GM21528 (cell line): ENCODE results near the gene HEATR9.

Experiments used
- ATAC-seq: cut with Tn5 transposase; IDR thresholded peaks from one replicate; pipeline ENCODE4 v1.9.1; 2021; ENCODE audit warnings: mild to moderate bottlenecking, moderate library complexity; ENCODE audit not compliant: unreplicated experiment, low FRiP score

The HEATR9 gene

DNA sequence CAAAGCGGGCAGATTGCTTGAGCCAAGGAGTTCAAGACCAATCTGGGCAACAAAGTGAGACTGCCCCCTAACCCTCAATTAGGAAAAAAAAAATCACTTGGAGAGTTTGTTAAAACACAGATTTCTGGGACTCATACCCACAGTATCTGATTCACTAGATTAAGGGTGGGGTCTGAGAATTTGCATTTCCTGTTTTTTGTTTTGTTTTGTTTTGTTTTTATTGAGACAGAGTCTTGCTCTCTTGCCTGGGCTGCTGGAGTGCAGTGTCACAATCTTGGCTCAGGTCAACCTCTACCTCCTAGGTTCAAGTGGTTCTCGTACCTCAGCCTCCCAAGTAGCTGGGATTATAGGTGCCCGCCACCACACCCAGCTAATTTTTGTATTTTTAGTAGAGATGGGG lies 1.1 kb downstream of the HEATR9 start:
- ATAC-seq = no peak

DNA sequence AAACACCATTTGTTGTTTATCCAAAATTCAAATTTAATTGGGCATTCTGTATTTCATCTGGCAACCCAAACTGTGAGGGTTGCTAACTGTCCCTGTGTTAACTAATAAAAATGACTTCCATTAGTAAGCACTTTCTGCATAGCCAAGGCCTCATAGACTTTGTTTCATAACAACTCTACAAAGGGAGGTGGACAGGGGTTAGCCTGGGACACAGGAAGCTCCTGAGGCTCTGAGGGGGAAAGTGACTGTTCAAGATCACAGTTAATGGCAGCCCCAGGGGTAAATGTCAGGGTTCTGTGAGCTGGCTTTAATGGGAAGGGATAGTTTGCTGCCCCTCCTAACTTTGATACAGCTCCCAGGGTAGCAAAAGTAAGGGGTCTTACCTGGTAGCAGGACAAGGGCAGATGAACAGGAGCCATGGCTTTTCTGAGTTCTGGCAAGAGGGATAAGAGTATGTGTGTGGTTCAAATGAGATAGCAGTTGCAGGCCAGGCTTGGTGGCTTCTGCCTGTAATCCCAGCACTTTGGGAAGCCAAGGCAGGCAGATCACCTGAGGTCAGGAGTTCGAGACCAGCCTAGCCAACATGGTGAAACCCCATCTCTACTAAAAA lies 2.2 kb downstream of the HEATR9 start:
- no peak for ATAC-seq

DNA sequence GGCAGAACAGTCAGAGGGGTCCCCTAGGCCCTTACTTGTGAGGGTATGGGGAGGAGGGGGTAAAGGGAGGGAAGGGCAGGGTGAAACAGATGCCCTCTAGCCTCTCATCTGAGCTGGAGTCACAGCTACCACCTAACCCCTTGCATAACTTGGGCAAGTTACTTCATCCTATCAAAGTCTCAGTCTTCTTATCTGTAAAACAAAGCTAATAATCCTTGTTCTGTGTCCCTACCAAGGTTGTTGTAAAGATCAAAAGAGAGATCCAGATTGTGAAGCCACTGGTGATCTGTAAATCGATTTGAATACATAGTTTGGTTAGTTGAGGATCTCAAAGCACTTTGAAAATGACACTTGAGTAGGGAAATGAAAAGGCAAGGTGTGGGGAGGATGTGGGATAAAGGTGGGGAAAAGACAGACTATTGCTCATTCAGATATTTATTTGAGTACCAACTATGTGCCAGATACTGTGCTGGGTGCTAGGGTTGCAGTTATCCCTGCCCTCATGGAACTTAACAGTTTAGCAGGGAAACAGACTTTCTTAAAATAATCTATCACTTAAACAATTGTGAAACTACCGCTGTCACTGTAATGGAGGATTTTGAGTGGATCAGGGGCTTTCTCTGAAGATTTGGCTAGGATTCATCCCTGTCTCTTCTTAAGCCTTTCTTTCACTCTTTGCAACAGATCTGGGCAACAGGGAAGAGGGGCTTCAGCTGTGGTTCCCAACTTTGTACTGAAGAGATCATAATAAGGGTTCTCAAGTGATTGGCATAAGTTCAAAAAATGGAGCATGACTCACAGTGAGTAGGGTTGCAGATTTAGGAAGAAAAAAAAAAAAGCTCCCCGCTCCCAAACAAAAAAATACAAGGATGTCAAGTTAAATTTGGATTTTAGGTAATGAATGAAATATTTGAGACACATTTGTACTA lies 3.0 kb downstream of the HEATR9 start:
- ATAC-seq = no peak

DNA sequence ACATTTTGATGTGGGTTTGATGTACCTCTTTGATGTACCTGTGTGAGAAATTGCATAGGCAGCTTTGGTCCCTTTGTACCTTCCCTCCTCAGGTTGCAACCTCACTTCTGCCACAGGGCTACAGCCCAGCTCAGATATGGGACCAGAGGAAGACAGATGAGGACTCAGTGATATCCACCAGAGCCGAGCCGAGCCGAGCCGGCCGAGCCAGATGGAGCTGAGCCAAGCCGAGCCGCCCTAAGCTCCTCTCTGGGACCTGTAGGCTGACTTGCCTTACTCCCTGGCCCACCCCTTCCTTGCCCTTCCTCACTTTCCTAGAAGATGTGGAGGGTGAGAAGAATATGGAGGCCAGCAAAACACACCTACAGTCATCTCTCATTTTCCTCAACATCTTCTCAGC lies 3.8 kb downstream of the HEATR9 start:
- ATAC-seq = no peak

DNA sequence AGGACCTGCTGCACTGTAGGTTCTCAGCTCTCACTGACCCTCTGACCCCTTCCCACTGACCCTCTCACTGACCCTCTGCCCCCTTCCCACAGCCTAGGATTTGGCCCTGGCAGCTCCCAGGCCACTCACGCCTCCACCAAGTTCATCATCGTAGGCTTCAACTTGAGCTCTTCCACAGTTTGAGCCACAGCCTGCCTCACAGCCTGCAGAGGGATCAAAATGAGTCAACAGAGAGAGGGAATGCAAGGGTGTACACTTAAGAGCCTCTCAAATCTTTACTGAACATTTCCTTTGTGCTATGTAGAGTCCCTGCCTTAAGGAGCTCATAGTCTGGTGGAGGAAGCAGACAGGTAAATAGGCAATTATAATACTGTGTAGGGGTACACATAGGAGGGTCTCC lies 12.1 kb downstream of the HEATR9 start:
- no peak for ATAC-seq

DNA sequence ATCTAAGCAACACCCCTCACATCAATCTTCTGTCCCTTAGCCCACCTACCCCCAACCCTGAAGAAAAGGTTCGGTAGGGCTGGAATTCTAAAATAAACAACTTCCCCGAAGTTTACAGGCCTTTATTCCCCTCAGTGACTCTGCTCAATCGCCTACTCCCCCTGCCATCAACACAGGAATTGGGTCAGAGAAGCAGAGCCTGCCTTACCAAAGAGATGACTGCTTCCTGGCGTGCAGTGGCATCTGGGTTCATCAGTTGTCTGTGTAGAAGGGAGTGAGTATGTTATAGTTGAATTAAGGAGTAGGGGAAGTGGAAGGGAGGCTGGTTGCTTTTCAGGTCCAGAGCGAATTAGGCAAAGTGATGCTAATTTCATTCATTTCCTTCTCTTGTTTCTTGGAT lies 12.7 kb downstream of the HEATR9 start:
- no peak for ATAC-seq

DNA sequence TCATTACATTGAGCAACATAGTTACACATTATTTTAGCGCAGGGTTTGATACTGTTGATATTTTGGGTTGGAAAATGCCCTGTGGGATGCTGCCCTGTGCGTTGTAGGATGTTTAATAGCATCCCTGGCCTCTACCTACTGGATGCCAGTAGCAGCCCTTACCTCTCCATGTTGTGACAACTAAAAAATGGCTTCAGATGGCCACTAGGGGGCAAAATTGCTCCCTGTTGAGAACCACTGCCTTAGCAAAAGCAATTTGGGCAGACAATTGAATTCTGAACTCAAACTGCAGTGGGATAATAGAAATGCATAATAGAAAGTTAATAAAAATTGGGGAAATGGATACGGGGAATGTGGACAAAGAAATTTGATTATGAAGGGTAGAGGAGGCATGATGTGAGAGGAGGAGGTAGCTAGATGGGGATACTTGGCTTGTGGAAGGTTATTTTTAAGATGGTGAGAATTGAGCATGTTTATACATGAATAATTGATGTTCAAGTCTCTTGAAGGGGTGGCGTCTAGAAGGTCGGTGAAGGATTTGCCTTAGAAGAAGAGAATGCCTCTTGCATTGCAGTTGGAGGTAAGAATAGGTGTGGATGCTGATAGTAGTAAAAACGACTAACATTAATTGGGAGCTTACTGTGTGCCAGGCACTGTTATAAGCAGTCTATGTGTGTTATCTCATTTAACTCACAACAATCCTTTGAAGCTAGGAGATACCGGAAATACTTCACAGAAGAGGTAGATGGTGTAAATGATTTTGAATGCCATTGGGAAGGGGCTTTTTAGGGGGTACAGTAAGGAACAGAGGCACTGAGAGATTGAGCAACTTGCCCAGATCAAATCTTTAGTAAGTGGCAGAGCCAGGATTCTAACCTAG lies 19.0 kb downstream of the HEATR9 start:
- no peak for ATAC-seq

DNA sequence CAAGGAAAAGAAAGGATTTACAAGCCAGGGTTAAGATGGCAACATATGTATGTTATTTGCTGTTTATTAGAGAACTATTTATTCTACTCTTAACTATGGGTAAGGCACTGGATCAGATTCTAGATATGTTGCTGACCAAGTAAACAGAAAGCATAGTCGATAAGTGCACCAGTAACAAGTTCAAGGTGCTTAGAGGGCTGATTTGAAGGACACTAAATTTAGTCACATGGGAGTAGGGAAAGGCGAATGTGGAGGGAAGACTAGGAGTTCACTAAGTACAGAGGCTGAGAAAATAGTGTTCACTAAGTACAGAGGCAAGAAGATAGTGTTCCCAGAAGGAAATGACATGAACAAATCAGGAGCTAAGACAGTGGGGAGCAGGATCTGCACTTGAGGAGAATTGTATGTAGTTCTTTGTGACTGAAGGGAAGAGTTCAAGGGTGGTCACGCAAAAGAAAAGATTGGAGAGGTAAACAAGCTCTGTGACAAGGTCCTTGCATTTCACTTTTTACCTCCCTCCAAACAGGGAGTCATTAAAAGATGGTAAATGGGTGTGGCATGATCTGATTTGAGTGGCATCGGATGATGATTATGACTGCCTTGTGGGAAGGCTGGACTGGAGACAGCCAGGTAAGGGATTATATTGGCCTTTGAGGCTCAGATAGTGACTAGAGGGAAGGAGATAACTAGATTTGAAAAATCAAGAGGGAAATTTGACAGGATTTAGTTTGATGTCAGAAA lies 20.9 kb downstream of the HEATR9 start:
- no peak for ATAC-seq

DNA sequence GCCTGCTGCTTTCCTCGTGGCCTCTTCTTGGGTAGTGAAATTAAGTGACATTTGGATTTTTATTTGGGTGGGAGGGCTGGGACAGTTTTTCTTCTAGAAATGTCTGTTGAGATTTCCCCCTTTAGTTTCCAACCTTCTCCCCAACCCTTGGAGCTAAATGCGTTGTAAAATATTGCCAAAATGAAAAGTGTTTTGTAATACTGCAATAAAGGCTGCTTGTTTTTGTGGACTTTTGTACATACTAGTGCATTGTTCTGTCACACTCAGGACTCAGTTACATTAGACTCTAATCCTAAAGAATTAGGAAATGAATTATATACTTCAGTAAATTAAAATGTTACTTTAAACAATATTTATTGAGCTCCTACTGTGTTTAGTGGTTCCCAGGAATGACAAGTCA lies 21.7 kb downstream of the HEATR9 start:
- ATAC-seq = no peak

DNA sequence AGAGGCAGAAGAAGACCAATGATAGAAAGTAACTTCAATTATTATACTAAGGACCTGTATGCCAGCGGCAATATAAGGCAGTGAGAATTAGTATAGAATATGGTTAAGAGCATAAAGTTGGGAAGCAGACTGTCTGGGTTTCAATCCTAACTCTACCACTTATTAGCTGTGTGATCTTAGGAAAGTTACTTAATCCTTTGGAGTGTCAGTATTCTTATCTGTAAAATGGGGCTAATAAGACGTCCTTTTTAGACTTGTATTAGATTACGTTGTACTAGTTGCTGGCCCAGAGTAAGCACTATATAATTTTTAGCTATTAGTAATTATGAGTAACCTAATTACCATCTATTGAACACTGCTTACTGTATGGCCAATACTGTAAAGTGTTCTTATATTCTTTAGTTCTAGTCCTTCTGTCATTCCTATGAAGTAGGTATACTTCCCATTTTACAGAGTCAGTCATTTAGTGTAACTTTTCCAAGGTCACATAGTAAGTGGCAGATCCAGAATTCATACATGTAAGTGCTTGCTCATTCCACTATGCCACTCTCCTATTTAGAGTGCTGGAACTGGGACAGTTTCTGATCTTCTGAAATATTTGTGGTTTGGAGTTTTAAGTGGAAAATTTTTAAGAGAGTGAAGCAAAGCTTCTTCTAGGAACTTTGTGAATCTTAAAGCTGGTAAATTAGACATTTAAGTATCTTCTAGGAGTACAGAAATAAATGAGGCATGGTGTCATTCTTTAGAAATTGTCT lies 22.5 kb downstream of the HEATR9 start:
- ATAC-seq = no peak

DNA sequence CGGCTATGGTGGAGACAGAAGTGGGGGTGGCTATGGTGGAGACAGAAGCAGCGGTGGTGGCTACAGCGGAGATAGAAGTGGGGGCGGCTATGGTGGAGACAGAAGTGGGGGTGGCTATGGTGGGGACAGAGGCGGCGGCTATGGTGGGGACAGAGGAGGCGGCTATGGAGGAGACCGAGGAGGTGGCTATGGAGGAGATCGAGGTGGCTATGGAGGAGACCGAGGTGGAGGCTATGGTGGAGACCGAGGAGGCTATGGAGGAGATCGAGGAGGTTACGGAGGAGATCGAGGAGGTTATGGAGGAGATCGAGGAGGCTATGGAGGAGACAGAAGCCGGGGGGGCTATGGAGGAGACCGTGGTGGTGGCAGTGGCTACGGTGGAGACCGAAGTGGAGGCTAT lies 24.1 kb downstream of the HEATR9 start:
- no peak for ATAC-seq

DNA sequence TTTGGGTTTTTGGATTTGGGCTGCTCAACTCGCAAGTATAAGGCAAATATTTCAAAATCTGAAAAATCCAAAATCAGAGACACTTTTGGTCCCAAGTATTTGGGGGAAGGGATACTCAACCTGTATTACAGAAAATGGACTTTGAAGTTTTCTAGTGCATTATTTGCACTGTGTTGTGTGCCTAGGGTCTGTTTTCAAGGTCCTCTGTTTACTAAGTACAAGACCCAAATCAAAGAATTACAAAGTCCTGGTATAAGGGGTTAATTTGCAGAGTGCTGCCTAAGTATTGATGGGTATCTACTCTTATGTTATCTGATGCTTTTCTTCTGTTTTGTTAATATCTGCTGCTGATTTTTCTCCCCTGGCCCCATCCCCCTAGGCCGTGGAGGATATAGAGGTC lies 25.0 kb downstream of the HEATR9 start:
- ATAC-seq = no peak

DNA sequence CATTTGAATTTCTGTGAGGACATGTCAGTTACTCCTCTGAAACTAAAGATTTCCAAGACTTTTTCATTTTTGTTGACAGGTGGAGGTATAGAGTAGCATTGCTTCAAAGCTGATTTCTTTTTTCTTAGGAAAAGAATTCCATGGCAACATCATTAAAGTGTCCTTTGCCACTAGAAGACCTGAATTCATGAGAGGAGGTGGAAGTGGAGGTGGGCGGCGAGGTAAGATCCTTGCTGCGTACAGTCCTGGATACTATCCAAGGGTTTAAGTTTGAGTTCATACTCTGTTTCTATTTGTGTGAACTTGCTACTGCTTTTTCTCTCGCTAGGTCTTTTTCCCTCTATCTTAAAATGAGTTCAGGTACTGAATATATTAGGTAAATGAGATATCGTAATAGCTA lies 26.5 kb downstream of the HEATR9 start:
- ATAC-seq = no peak

DNA sequence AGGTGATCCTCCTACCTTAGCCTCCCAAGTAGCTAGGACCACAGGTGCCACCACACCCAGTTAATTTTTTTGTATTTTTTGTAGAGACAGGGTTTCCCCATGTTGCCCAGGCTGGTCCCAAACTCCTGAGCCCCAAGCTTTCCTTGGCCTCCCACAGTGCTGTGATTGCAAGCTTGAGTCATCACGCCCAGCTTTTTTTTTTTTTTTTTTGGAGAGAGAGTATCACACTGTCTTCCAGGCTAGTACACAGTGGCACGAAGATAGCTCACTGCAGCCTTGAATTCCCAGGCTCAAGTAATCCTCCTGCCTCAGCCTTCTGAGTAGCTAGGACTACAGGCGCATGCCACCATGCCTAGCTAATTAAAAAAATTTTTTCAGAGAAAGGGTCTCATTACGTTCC lies 27.2 kb downstream of the HEATR9 start:
- ATAC-seq = no peak

DNA sequence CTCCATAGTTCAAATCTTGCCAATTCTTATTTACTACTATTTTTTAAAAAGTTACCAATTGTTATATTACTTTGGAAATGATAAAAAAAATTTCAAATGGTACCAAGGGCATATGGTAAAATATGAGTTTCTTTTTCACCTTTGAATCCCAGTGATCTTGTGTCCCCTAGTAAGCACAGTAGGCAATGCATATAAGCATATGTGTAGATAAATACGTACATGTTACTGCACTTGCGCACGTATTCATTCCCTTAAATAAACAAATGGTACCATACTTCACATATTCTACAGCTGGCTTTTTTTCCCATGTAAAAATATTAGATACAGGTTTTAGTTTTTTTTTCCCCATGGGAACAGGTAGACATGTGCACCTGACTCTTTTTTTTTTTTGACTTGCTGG lies 27.6 kb downstream of the HEATR9 start:
- ATAC-seq = no peak

DNA sequence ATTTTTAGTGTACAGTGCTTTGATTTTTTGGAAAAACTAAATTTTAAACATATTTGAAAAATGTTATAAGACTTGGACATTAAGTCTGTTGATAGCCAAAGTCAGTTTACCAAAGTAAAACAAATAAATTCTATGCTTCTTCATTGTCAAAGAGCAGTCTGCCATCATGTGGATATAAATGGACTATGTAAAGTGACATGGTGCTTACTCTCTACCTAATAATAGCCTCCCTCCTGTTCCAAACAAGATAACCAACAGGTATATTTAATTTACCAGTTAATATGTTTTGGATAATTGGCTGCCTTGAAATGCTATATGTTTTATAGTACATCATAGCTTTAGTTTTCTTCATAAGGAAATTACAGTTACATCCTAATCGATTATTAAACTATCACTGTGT lies 43.5 kb downstream of the HEATR9 start:
- ATAC-seq = no peak

DNA sequence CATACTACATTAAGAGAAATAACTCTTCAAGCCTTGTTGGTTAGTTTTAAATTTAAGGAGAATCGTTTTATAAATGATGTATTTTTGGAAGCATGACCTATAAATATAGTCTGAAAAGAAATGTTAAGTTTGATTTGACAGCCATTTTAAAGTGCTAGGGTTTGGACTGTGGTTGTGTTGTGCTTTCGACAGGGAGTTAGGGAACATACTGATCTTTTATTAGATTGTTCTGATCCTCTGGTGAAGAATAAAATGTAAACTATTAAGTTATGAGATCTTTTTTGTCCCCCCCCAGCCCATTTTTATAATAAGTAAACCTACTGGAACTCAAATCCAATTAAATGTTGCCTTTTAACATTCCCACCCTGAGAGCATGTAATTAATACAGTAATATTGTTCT lies 47.4 kb downstream of the HEATR9 start:
- ATAC-seq = no peak

DNA sequence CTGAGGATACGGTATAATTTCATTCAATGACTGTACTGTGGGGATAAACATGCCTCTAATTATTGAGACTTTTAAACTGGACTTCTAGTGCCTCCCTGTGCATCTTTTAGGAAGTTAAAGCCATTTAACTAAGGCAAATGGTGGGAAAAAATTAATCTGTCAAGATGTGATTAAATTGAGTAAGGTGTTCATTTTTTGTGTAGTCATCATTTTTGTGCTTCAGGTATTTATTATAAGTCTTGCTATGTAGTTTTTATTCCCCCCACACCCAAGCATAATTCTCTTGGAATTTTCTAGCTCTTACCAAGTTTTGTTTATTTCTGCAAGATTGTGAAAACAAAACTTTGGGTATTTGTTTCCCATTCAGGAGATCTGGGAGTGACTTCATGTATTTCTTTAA lies 49.2 kb downstream of the HEATR9 start:
- ATAC-seq = no peak

DNA sequence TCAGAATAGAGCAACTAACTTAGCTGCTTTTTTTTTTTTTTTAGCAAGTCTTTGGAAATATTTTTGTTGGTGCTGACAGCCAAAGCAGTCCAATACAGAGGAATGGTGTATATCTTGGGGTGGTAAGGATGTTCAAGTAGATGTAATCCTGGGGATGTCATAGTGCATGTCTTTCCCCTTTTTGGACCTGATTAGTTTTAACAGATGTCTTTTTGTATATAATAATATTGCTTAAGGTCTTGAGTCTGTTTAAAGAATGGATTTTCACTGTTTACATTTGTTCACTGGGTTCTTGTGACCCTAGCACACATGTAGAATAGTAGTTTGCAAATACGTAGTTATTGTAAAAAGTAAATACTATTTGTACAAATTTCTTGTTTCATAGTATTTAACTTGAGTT lies 51.5 kb downstream of the HEATR9 start:
- no peak for ATAC-seq

DNA sequence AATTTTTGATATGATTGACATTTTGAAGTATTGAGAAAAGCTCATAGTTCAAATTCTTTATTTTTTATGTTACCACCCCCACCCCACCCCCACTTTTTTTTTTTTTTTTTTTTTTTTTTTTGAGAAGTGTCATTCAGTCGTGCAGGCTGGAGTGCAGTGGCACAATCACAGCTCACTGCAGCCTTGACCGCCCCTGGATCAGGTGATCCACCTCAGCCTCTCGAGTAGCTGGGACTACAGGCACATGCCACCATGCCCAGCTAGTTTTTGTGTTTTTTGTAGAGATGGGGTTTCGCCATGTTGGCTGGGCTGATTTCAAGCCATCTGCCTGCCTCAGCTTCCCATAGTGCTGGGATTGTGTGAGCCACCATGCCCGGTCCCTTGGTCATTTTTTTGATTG lies 52.0 kb downstream of the HEATR9 start:
- no peak for ATAC-seq
